Measurements from ENCODE around the gene PLA2G12A.

PLA2G12A gene

DNA sequence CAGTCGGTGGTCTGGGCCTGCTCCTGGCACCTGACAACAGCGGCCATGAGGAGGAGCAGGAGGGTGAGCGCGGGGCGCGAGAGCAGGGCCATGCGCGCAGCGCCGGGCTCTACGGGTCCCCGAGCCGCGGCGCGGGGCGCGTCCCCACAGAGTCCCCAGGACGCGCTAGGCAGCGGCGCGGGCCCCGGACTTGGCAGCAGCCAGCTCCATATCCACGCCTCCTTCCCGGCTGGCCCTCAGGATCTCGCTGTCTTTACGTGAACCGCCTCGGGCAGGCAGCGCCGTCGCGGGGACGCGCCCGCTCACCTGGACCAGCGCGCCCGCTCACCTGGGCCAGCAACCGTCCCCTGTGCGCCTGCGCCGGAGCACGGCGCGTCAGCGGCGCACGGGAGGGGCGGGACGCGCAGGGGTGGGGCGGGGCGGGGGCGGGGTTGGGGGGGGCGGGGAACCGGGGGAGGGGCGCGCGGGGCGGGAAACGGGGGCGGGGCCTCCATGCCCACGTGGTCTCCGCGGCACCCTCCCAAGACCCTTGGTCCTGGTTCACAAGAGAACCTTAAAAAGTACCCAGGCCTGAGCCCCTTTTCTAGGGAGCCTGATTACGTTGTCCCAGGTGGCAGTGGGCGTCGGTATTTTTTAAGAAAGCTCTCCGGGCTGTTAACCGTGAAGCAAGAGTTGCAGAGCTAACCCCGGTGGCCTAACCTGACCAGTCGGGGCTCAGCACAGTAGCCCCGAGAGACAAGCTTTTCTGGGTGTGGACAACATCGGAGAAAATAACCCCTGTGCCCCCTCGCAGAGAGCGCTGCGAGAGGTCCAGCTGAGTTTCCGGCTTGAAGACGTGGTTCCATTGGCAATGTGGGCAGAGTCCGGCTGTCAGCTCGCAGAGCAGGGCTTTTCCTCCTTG lies at the start of gene PLA2G12A:
TSS of gene PLA2G12A (minus strand) at position 353 of the 901 bp plus-strand sequence. CDS start at position 92, 261 bp downstream.
- DNase-seq: peak; percentile 37

DNA sequence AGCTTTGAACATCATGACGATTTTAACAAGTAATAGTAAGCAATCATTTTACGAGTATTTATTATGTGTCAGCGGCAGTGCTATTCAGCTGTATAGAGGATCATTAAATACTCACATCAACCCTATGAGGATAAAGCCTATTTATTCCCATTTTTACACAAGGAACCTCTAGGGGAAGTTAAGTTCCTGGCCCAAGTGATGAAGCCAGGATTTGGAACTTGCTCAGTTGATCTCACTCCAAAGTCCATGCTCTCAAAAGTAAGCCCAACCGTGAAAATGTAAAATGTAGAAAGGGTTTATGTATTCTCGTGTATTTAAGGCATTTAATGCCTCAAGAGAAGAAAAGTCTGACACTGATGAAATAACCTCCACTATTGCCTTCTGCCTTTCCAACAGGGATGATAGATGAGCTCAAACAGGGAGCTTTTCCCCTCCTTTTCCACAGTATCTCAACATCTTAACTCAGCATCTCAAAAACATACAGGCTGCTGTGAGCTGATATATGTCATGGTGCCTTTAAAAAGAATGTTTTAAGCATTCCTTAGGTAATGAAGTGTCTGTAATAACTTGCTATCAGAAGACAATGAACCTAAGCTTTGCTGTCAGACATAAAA lies 35.0 kb upstream of the PLA2G12A start:
- DNase-seq: no peak

DNA sequence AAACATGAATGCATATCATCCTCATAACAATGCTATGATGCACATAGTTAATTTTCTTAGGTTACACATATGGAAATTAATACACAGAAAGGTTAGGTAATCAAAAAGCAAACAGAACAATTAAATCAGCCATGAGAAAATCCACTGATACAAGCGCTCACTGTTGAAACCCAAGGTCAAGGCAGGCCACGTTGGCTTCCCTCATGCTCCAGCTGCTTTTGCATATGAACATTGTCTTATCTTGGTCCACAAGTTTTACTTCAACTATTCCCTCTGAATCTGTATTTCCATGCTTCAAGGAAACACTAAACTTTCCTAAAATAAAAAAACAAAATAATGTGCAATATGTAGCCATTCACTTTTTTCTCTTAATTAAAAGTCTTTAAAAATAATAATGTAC lies 34.5 kb upstream of the PLA2G12A start:
- DNase-seq: no peak

DNA sequence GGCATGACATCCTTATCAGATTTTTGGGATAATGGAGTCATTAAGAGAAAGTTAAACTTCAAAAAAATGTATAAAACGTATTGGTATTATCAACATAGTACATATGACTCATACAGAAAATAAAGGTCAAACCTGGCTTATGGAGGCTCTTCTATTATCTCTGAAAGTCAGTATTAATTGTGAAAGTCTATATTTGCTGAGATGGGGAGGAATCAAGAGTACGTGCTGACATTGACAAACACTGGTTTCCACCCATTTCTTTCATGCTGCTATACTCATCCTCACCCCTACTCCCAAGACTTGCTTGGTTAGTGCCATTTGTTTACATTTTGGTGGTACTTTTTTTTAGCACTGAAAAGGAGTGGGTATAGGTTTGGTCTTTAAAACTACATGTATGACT lies 30.8 kb upstream of the PLA2G12A start:
- no peak for DNase-seq

DNA sequence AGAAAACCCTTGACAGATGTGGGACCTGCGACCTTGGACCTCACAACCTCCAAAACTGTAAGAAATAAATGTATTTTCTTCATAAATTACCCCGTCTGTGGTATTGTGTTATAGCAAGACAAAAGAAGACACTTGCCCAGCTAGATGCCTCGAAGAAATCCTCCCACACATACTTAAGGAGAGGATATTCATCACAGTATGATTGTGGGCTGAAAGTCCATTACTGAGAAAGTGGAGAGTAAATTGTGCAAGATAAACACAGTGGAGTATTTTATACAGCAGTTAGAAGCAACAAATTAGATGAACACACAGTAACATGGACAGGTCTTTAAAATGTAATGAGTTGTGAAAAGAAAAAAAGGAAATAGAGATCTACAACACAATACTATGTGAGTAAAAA lies 25.8 kb upstream of the PLA2G12A start:
- no peak for DNase-seq

DNA sequence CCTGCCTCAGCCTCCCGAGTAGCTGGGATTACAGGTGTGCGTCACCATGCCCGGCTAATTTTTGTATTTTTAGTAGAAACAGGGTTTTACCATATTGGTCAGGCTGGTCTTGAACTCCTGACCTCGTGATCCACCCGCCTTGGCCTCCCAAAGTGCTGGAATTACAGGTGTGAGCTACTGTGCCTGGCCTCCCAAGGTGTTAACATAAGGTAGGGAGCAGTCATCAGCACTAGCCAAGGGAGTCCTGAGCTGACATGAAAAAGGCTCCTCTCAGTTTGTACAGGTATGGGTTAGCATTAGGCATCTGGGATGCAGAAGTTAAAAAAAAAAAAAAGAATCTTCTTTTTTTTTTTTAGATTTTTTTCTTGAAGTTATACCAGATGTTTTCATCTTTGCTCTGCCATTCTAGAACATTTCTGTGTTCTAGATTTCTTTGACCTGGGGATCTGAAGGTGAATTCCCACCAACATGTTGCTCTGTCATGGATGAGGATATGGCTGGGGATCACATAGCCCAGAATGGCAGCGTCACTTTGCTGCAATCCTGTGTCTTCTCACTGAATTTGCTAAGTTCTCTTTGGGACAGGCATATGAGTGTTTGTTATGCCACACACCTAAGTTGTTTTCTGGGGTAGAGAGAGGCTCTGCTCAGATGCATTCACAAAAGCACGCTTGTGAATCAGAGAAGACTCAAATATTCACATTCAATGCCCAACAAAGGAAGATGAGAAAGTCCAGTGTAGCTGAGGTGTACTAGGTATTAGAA lies 24.4 kb upstream of the PLA2G12A start:
- DNase-seq: no peak

DNA sequence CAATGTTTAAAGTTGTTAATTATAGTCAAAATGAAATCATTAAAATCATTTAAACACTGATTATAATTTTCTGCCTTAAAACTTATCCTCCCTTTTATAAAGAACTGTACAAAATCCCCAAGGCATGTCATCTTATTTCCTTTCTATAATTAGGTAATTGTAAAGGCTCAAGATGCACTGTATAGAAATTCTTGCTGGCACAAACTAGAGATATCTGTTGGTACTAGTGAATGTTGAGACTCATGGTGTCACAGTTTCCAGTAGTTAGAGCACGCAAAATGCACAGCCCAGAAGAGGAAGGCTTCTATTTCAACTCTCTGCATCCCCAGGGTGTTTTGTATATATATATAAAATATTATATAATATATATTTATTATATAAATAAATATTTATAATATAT lies 22.7 kb upstream of the PLA2G12A start:
- DNase-seq: no peak

DNA sequence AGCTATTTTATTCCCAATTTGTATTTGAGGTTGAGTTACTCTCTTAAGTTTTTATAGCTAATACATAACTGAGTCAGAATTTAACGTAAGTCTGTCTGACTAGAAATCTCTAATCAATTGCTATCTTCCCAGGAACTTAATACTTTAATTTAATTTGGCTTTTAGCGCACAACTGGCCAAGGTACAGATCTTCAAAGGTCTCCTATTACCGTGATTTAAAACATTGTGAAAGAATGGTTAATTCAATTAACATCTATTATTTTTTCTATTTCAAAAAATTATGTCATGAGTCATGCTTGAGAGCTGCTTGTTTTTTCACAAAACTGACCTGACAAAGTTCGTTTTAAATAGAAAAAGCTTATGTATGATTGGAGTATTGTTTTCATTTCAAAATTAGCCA lies 22.0 kb upstream of the PLA2G12A start:
- no peak for DNase-seq

DNA sequence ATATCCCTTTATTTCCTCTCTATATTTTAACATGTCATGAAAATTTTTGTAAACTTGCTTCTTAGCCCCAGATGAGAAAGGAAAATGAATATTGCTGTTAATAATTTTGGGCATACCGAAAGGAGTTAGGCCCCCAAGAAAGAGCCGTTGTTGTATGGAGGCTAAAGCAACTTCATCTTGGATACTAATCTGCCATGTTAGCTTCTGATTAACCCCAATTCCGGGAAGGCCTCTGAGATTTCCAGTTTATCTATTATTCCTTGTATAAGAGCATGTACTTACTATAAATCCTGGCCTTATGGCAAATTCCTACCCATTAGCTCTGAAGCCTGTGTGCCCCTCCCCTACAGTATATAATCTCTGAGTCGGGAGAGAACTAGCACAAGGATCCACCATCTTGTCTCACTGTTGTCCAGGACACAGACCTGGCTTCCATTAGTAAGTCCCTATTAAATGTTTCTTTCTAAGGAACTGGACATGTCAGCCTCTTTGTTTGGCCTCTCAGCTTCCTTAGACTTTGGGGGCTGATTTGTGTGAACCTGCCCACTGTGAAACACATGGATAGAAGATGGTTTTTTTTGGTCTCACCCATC lies 20.9 kb upstream of the PLA2G12A start:
- no peak for DNase-seq

DNA sequence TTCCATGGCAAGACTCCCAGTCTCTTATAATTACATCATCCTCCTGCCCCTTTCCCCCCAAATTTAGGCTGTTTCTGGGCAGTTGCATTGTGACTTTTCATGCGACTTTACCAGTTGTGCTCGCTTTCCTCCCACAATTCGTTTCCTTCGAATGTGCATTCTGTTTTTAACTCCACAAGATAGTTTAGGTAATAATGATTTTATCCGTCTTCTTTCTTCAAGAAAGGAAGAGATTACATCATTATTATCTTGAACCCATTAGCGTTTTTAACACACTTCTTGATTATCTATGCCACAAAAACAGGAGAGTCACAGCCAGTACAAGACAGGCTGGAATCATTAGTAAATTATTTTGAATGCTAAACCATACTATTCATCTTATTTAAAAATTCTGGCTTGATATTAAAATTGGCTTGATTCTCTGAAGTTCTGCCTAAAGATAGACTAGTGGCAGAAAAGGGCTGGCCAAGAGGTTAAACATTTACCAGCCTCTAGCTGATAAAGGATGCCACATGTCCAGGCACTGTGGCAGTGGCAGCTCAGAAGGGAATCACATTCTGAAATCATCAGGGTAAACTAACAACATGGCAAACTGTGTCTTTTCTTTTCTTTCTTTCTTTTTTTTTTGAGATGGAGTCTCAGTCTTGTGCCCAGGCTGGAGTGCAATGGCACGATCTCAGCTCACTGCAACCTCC lies 19.7 kb upstream of the PLA2G12A start:
- no peak for DNase-seq

DNA sequence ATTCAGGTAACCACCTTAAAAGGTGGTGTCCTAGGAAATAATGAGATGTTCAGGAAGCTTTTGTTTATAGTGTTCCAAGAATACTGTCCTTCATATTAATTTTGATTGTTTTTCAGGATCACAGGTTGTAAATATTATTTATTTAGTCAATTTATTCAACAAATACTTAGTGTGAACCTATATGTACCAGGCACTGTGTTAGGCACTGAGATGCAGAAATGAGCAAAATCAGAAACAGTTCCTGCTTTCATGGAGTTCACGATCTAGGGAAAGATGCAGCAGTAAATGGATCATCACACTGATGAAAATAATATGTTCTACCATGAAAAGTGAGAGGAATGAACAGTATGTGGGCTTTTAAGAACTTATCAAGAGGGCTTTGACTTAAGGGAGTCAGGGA lies 18.2 kb upstream of the PLA2G12A start:
- no peak for DNase-seq

DNA sequence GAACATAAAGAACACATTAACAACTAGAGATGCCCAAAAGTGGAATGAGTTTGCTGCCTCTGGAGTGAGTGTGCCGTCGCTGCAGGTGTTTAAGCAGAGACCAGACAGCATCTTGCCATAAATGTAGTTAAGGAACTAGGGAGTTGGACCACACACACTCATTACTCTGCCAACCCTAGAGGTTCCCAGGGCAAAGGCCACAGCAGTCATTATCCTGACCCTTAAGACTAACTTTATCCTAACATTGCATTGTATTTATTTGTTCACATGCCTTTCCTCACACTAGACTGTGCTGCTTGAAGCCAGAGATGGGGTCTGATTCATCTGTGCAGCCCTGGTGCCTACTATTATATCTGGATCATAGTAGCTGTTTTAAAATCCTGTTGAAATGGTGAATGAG lies 16.9 kb upstream of the PLA2G12A start:
- DNase-seq: no peak

DNA sequence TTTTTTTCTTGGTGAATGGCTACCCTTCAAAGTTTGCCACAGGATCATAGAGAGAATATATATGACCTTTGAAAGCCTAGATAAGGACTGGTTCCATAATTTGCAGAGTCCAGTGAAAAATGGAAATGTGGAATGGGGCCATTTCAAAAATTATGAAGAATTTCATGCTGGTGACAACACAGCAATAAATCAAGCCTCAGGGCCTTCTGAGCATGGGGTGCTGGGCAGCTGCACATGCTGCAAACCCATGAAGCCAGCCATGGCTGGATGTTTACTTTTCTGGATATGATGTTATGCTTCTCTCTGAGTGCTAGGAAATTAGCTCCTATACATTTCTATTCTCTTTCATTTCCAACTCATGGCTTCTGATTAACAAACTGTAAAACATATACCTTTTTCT lies 16.0 kb upstream of the PLA2G12A start:
- no peak for DNase-seq

DNA sequence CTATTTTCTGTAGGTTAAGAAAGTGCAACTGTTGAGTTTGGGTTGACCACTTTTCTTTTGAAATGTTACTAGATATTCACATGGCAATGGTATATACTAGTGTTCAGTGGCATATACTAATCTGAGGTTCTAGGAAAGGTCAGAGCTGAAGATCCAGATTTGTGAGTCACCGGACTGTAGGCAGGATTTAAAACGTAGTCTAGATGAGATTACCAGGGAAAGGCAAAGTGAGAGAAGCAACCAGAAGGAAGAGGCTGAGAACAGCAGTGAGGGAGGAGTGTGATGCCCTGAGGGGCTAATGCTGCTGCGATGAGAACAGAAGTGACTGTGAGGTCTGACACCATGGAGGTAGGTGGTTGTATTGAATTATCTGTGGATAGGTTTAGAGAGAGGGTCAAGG lies 9.7 kb upstream of the PLA2G12A start:
- no peak for DNase-seq

DNA sequence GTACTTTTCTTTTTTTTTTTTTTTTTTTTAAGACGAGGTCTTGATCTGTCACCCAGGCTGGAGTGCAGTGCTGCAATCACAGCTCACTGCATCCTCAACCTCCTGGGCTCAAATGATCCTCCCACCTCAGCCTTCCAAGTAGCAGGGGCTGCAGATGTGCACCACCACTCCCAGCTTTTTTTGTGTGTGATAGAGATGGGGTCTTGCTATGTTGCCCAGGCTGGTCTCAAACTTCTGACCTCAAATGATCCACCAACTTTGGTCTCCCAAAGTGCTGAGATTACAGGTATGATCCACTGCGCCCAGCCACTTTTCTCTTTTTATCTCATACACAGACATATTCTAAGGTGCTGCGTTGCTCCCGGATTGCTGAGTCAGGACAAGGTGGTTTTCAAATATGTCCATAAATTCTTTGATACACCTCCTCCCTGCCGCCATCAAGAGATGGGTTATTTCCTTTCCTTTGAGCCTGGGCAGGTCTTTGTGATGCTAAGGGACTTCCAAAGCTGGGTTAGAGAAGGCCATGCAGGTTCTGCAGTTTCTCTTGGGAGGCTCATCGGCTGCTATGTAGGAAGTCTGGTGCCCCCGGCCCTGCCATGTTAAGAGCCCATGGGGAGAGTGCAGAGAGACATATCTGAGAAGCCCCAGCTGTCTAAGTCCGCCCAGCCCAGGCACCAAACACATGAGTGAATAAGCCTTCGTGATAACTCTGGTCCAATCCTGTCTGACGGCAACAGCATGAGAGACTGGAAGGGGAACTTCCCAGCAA lies 8.4 kb upstream of the PLA2G12A start:
- DNase-seq: no peak

DNA sequence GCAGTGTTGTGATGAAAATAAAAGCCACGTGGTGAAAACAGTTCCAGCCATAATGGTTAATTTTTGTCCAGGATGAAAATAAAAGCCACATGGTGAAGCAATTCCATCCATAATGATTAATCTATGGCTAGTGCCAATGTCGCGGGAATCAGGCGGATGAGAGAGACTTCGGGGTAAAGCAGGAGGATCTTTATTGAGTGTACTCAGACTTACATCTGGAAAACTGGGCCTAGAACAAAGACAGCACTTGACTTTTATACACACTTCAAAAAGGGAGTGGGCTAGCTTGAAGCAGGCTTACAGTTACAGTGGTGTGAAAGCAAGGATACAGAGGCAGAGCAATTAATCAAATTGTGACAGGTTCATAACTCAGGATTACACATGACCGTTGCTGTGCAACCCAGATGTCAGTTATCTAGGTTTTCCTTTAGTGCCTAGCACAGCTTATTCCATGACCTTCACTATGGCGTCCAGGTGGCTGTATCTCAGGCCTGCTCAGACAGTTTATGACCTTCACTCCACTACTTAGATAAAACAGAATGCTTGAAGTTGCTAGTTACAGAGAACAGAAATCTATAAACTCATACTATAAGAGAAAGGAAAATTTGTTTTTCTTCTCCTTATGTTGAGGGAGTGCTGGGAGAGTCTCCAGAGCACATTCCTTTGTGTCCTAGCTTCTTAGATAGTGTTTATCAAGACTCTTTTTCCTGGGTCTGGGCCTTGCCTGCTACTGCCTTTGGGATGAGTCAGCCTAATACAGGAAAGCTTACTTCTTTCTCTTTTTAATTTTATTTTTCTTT lies 5.9 kb upstream of the PLA2G12A start:
- DNase-seq: no peak

DNA sequence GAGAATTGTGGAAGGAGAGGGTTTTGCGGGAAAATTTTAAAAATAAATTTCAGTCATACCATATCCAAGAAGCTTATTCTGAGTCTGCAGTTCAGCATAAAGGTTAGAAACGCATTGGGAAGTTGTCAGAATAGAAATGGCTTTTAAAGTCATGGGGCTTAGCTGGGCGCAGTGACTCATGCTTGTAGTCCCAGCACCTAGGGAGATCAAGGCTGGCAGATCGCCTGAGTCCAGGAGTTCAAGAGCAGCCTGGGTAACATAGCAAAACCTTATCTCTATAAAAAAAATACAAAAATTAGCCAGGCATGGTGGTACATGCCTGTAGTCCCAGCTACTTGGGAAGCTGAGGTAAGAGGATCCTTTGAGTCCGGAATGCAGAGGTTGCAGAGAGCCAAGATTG lies 3.9 kb upstream of the PLA2G12A start:
- DNase-seq: no peak

DNA sequence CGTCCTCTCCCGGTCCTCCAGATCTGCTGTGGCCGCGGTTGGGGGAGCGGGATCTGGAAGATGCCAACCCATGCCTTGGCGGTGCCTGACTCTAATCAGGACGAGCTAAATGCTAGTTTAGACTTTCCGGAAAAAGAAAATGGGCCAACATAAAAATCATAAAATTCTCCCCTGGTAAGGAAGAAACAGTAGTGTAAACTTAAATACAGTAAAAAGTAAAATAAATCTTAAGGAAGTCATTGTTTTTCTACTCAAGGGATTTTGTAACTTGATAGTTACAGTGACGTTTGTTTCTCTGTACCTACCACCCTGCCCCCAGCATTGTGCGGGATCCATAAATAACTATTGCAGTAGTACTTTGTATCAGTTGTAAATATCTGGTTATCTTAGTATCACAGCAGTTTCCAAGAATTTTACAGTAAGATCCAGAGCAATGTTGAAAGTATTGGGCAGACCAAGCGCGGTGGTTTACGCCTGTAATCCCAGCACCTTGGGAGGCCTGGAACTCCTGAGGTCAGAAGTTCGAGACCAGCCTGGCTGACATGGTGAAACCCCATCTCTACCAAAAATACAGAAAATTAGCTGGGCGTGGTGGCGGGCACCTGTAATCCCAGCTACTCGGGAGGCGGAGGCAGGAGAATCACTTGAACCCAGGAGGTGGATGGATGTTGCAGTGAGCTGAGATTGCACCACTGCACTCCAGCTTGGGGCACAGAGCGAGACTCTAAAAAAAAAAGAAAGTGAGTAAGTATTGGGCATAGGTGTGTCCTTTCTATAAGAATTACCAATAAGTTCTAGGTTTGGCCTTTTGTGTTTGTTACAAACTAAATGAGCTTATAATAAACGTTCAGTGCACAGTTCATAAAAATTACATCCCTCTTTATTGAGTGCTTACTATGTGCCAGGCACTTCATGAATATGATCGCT lies 1.0 kb upstream of the PLA2G12A start:
- no peak for DNase-seq

DNA sequence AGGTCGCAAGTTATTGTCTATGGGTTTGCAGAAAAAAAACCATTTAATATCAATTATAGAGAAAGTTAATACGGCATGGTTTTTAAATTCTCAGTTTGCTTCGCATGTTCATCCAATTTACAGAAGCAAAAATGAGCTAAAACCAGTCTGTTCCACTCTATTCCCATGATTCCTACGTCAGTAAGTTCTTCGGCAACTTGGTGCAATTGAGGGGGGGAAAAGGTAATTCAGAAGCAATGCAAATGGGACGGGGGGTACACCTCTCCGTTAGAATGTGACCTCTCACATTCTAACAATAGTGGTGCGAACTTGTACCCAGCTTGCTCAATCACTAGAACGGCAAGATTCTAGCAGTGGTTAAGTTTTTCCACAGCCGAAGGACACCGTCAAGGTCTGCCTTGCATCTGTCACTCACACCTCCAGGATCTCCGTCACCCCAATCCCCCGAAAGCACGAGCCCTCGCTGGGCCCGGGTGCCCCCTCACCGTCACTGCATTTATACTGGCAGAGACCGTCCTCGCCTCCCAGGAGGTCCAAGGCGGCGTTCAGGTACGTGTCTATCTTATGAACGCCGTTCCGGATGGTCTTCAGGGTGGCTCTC lies 653 bp downstream of the PLA2G12A start:
- no peak for DNase-seq
